MCF 10A (cell line): Measurements from ENCODE around the gene OLFM2. TPM values are rescaled to one million over a fixed set of nuclear protein-coding genes. Genes with fewer than 3 reads are reported as not detected.

ENCODE experiments used
- BruUV-seq: library from RNA; stranded (reverse); fragments of 400-500 nt; replicated peaks from 2 replicates; lab custom pipeline; 2021; lab: Mats Ljungman, UMichigan
- CTCF ChIA-PET: fragments of 300-600 bp; sonication (Branson Sonifier 250); formaldehyde crosslinking; extraction: SDS; loops from one replicate; lab custom pipeline; 2021; ENCODE audit warnings: antibody characterized with exemption, inconsistent platforms; lab: Yijun Ruan, JAX
- POLR2A ChIA-PET: fragments of 300-600, 350-650 bp; sonication (Branson Sonifier 250); formaldehyde crosslinking; extraction: SDS; loops from one replicate; lab custom pipeline; 2020; ENCODE audit warnings: antibody characterized with exemption, inconsistent platforms; lab: Yijun Ruan, JAX
- DNase-seq: peaks from one replicate; pipeline ENCODE4 v3.0.0-alpha.2; 2018; ENCODE audit not compliant: unreplicated experiment
- H3K27ac Mint-ChIP-seq: one replicate; pipeline ENCODE4 v1.8.0; 2022; ENCODE audit warnings: mild to moderate bottlenecking, low read depth, mixed read lengths; ENCODE audit not compliant: unreplicated experiment
- H3K27me3 Mint-ChIP-seq: one replicate; pipeline ENCODE4 v1.8.0; 2022; ENCODE audit warnings: mixed read lengths; ENCODE audit not compliant: insufficient read depth, unreplicated experiment
- H3K36me3 Mint-ChIP-seq: one replicate; pipeline ENCODE4 v1.8.0; 2022; ENCODE audit warnings: mild to moderate bottlenecking, moderate library complexity, mixed read lengths; ENCODE audit not compliant: insufficient read depth, unreplicated experiment
- H3K4me1 Mint-ChIP-seq: one replicate; pipeline ENCODE4 v1.8.0; 2022; ENCODE audit warnings: mixed read lengths; ENCODE audit not compliant: insufficient read depth, unreplicated experiment
- H3K4me3 Mint-ChIP-seq: one replicate; pipeline ENCODE4 v1.8.0; 2022; ENCODE audit warnings: mild to moderate bottlenecking, moderate library complexity, mixed read lengths; ENCODE audit not compliant: unreplicated experiment
- H3K9me3 Mint-ChIP-seq: one replicate; pipeline ENCODE4 v1.8.0; 2022; ENCODE audit warnings: mixed read lengths; ENCODE audit not compliant: unreplicated experiment
- CTCF ChIP-seq: fragments of 200-600 bp; IDR thresholded peaks from one replicate; pipeline ENCODE4 v1.8.0; 2022; ENCODE audit warnings: antibody characterized with exemption, mild to moderate bottlenecking; ENCODE audit not compliant: unreplicated experiment
- intact Hi-C: fragments of 100-400 bp; cut with micrococcal nuclease; formaldehyde crosslinking; loops from 2 replicates; pipeline ENCODE4 v1.14.1; 2022
- total RNA-seq: library from RNA; stranded (reverse); gene quantifications from 2 replicates; pipeline ENCODE4 v1.2.3, GENCODE V29; 2022

Gene OLFM2
- total RNA-seq, 1 experiment from 2014 or later = not detected

DNA sequence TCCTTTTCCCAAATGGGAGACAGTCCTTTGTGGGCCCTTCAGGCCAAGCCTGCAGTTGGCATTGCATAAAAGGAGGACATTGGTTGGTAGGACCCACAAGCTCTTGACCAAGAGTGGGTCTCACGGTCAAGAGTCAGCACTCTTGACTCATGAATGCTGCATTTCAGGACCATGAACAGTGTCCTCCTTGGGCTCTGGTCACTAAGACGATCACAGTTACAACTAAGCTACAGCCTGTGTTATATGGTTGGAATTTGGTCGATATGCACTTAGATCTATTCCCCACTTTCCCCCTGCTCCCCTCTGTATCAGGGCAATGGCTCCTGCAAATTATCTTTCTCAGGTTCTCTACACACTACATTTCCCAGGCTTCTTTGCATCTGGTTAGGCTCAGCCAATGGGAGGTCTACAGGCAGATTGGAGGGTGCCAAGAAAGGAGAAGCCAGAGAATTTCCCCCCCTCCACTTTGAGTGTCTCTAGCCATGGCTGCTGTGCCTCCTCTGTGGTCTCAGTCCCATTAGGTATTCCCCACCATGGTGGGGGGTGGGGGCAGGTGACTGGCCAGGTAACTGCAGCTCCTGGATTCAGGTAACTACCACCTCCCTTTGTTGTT lies 3.1 kb upstream of the OLFM2 start:
- intact Hi-C loops = no loop called here
- POLR2A ChIA-PET = no interaction called here

DNA sequence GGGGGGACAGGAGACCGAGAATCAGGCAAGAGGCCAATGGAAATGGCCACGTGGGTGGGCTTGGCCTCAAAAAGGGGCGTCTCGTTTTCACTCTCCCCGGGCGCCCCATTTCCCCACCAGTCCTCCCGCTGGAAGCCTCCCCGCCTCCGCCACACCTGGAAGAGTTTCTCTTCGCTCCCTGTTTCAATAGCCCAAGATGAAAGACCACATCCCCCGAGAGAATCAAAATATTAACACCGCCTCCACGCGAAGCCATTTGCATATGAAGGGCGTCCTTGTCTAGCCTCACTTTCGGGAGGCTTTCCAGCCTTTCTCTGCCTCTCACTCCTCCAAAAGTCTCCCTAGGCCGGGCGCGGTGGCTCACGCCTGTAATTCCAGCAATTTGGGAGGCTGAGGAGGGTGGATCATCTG lies 691 bp upstream of the OLFM2 start:
- ChIA-PET CTCF (interaction anchor here (0.8 to 1.2 kb wide), 2 partner anchors 91 to 191 kb away, joined by 3 read pairs; no protein-coding TSS in a partner anchor), POLR2A (no interaction called here)
- no peaks in the 10 kb centered on the region for H3K36me3 Mint-ChIP-seq
- intact Hi-C loops = no loop called here
- DNase-seq = no peak
- no peak for TF ChIP-seq CTCF
- peak overlapping the region; percentile 58 for H3K4me3 Mint-ChIP-seq
- H3K9me3 Mint-ChIP-seq = peaks cover 7% of the 10 kb centered on the region
- H3K27me3 Mint-ChIP-seq = peaks cover 62% of the 10 kb centered on the region
- H3K27ac Mint-ChIP-seq = peak overlapping the region; percentile 27
- peaks cover 6% of the 10 kb centered on the region for H3K4me1 Mint-ChIP-seq
- no TSS peak for BruUV-seq

More for the DNA sequence above, 3.1 kb upstream of the OLFM2 start:
- BruUV-seq = no TSS peak
- no peak for DNase-seq
- H3K9me3 Mint-ChIP-seq = peaks cover 7% of the 10 kb centered on the region
- CTCF ChIA-PET = interaction anchor here (0.7 to 2.9 kb wide), 4 partner anchors 8 to 498 kb away, joined by 3 to 15 read pairs (median 4); no protein-coding TSS in a partner anchor
- H3K27ac Mint-ChIP-seq = no peak overlapping the region
- no peak overlapping the region for H3K4me3 Mint-ChIP-seq
- H3K4me1 Mint-ChIP-seq = peaks cover 6% of the 10 kb centered on the region
- no peak for TF ChIP-seq CTCF
- H3K27me3 Mint-ChIP-seq = peaks cover 47% of the 10 kb centered on the region
- H3K36me3 Mint-ChIP-seq = no peaks in the 10 kb centered on the region

- intact Hi-C loops = no loop called here
- BruUV-seq = no TSS peak
- ChIA-PET CTCF (interaction anchor here (0.6 kb wide), 3 partner anchors 153 to 344 kb away, joined by 3 to 4 read pairs (median 4); no protein-coding TSS in a partner anchor), POLR2A (no interaction called here)
- peaks cover 57% of the 10 kb centered on the region for H3K27me3 Mint-ChIP-seq
- peaks cover 10% of the 10 kb centered on the region for H3K4me1 Mint-ChIP-seq
- TF ChIP-seq CTCF = no peak
- peak overlapping the region; percentile 40 for H3K4me3 Mint-ChIP-seq
- H3K27ac Mint-ChIP-seq = no peak overlapping the region
- H3K36me3 Mint-ChIP-seq = no peaks in the 10 kb centered on the region
- no peak for DNase-seq
- no peaks in the 10 kb centered on the region for H3K9me3 Mint-ChIP-seq
Observed at GRCh38 chr19:9935506-9936325, 599 bp downstream of the OLFM2 start.
